Neutrophil (primary cell): ENCODE results near the gene RWDD4.

Source experiments
- H3K27ac ChIP-seq: fragments of 200-600 bp; sonication (generic); 2 replicates; pipeline ENCODE4 v1.5.1; 2016; ENCODE audit warnings: mild to moderate bottlenecking, moderate library complexity
- H3K27me3 ChIP-seq: fragments of 200-600 bp; sonication (generic); 2 replicates; pipeline ENCODE4 v1.6.0; 2016; ENCODE audit warnings: mild to moderate bottlenecking
- H3K36me3 ChIP-seq: fragments of 200-600 bp; sonication (generic); 2 replicates; pipeline ENCODE4 v1.5.1; 2017
- H3K4me1 ChIP-seq, 2 experiments: fragments of 200-600 bp in 1 of 2; sonication (generic) in 1 of 2; 1 replicate in 1 of 2; 2 replicates in 1 of 2; pipeline versions ENCODE4 v1.5.1 to v1.6.1; 2013 to 2016; ENCODE audit warnings: low read depth in 1 of 2, low read length in 1 of 2, mild to moderate bottlenecking in 1 of 2, moderate library complexity in 1 of 2; ENCODE audit not compliant: control insufficient read depth in 1 of 2, insufficient read depth in 1 of 2
- H3K4me3 ChIP-seq, 2 experiments: fragments of 200-600 bp in 1 of 2; sonication (generic) in 1 of 2; 1 replicate in 1 of 2; 2 replicates in 1 of 2; pipeline ENCODE4 v1.5.1; 2013 to 2016; ENCODE audit warnings: low read depth in 1 of 2, low read length in 1 of 2, mild to moderate bottlenecking in 1 of 2, moderate library complexity in 1 of 2
- H3K9me3 ChIP-seq: fragments of 200-600 bp; sonication (generic); 2 replicates; pipeline ENCODE4 v1.5.1; 2016
- CTCF ChIP-seq: fragments of 200-600 bp; sonication (generic); IDR thresholded peaks from 2 replicates; pipeline ENCODE4 v1.5.1; 2016; ENCODE audit warnings: antibody characterized with exemption

The RWDD4 gene

GRCh38 chr4:183610613-183611012 is 48.4 kb downstream of the RWDD4 start:
- no peaks in the 10 kb centered on the region for H3K9me3 ChIP-seq
- H3K27ac ChIP-seq = no peak overlapping the region
- no peak for TF ChIP-seq CTCF
- no peaks in the 10 kb centered on the region for H3K36me3 ChIP-seq
- H3K27me3 ChIP-seq = peaks cover 5% of the 10 kb centered on the region
- H3K4me1 ChIP-seq = no peaks in the 10 kb centered on the region
- no peak overlapping the region for H3K4me3 ChIP-seq

GRCh38 chr4:183610033-183610432 is 49.0 kb downstream of the RWDD4 start:
- peaks cover 5% of the 10 kb centered on the region for H3K27me3 ChIP-seq
- no peaks in the 10 kb centered on the region for H3K9me3 ChIP-seq
- no peaks in the 10 kb centered on the region for H3K36me3 ChIP-seq
- no peak overlapping the region for H3K4me3 ChIP-seq
- no peak overlapping the region for H3K27ac ChIP-seq
- TF ChIP-seq CTCF = no peak
- H3K4me1 ChIP-seq = no peaks in the 10 kb centered on the region

DNA sequence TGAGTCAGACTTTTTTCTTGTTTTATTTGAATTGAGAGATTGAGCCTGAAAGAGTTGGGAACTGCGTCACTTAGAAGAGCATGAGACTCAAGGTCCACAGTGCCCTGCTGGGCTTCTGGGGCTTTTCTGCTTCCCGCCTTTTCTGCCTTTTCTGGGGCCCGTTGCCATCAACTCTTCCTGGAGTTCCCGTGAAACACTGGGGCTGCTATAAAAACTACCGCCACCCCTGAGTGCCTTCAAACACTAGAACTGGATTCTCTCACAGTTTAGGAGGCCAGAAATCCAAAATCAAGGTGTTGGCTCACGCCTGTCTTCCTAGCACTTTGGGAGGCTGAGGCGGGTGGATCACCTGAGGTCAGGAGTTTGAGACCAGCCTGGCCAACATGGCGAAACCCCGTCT is 49.8 kb downstream of the RWDD4 start:
- no peak for TF ChIP-seq CTCF
- no peaks in the 10 kb centered on the region for H3K4me1 ChIP-seq
- H3K36me3 ChIP-seq = no peaks in the 10 kb centered on the region
- H3K27ac ChIP-seq = no peak overlapping the region
- H3K27me3 ChIP-seq = peaks cover 5% of the 10 kb centered on the region
- no peak overlapping the region for H3K4me3 ChIP-seq
- H3K9me3 ChIP-seq = no peaks in the 10 kb centered on the region

- no peaks in the 10 kb centered on the region for H3K9me3 ChIP-seq
- no peaks in the 10 kb centered on the region for H3K36me3 ChIP-seq
- no peaks in the 10 kb centered on the region for H3K4me1 ChIP-seq
- H3K27ac ChIP-seq = no peak overlapping the region
- no peak for TF ChIP-seq CTCF
- H3K4me3 ChIP-seq = no peak overlapping the region
- H3K27me3 ChIP-seq = peaks cover under 1% of the 10 kb centered on the region
Observed at GRCh38 chr4:183607894-183608293, 51.1 kb downstream of the RWDD4 start.

- Histone ChIP-seq H3K9me3 (no peaks in the 10 kb centered on the region), H3K36me3 (no peaks in the 10 kb centered on the region), H3K4me1 (no peaks in the 10 kb centered on the region), H3K4me3 (no peak overlapping the region), H3K27me3 (no peaks in the 10 kb centered on the region), H3K27ac (no peak overlapping the region)
- TF ChIP-seq CTCF = no peak
Observed at GRCh38 chr4:183602557-183603027, 56.4 kb downstream of the RWDD4 start.

DNA sequence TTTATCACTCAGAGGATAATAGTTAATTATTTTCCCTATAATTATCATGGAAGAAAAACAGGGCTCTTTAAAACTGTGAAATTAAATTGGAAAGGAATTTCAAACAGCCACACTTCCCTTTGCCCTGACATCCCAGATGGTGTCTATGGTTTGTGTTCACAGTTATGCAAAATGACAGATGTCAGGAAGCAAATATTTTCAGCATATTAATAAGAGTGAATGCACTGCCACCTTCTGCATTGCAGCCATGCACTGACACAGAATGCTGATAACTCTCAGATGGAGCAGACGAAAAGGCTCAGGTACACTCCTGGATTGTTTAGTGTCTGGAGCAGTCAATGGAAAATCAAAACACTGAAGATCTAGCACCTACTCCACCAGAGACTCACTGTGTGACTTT is 57.6 kb downstream of the RWDD4 start:
- Histone ChIP-seq H3K4me1 (no peaks in the 10 kb centered on the region), H3K4me3 (no peak overlapping the region), H3K27ac (no peak overlapping the region), H3K9me3 (no peaks in the 10 kb centered on the region), H3K27me3 (no peaks in the 10 kb centered on the region), H3K36me3 (no peaks in the 10 kb centered on the region)
- no peak for TF ChIP-seq CTCF
